MM.1S (cell line): ENCODE measurements around the gene KCNC3.
"Not testable (repeated sequence)": the region's sequence is repeated elsewhere in the genome, so short reads cannot be mapped to it uniquely, and the experiment has no call there.

Experiments used
- CTCF ChIP-seq: fragments of 300-600 bp; sonication (generic); IDR thresholded peaks from 2 replicates; pipeline ENCODE4 v1.5.1; 2016; ENCODE audit warnings: antibody characterized with exemption, low read length, mixed read lengths
- EZH2 ChIP-seq: fragments of 300-600 bp; sonication (generic); optimal IDR thresholded peaks from 2 replicates; pipeline ENCODE3; 2017; ENCODE audit warnings: low read depth, mild to moderate bottlenecking, antibody characterized with exemption, low read length, mixed read lengths
- EZH2phosphoT487 ChIP-seq: fragments of 300-600 bp; sonication (generic); IDR thresholded peaks from 2 replicates; pipeline ENCODE4 v1.6.1; 2018; ENCODE audit warnings: antibody characterized with exemption, low read length

GRCh38 chr19:50353487-50353880 lies 24.3 kb upstream of the KCNC3 start:
- TF ChIP-seq EZH2phosphoT487, CTCF, EZH2: not testable (repeated sequence)
